GM18511 (cell line): ENCODE measurements around the gene CCSER2.

Experiments used
- ATAC-seq: cut with Tn5 transposase; IDR thresholded peaks from one replicate; pipeline ENCODE4 v1.9.1; 2021; ENCODE audit warnings: mild to moderate bottlenecking, moderate library complexity; ENCODE audit not compliant: unreplicated experiment

The CCSER2 gene

DNA sequence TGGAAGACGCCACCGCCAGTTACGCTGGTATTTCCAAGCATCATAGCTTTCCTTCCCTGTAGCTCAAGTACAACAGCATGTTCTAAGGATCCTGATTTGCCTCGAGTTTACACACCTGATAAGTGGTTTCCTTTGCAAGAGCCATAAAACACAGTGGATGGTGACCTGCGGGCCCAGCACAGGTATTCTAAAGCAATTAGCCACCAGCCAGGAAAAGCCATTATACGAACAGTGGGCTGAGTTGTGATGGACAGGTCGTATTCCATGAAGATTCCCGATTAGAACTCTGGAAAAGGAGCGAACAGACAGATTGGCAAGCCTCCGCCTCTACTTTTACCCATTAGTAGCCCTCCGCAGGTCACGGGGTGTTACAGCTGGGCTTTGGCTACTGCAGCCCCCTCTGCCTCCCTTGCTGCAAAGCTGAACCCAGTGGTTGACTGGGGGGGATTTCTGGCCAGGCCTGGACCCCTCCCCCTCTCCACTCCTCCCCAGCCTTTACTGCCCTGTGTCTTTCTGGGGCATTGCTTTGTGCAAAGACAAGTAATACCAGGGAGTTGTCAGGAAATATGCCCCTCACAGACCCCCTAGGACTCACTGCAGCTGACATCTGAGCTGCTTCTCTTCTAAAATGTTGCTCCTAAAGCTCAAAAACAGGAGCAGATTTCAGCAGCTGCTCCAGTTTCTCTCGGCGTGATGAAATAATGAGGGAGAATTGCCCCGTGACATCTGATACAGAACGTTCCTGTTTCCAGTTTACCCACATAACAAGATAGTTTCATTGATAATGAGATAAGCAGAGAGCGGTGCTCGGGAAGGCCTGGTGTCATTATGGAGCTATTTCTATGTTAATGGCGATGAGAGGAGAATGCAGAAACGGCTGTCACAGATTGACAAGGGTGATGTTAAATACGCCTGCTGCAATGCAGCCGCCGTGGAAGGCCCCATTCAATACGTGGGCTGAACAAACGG, 214.4 kb downstream of the CCSER2 start:
- no peak for ATAC-seq

DNA sequence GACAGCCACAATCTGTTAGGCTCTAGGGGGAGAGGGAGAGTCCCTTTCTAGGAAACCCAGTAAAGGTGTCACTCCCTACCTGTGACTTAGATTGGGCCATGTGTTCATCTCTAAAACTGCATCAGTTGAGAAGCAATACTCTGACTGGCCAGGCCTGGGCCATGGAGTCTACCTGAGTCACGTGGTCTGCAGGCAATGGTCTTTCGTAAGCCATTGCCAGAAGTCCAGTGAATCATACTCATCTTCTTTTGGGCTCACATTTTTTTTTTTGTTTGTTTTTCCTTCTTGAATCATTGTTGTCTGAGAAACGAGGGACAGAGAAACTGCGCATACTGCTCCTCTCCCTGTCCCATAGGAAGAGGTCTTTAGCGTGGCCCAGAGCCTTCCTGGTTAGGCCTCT, 215.6 kb downstream of the CCSER2 start:
- ATAC-seq, result no peak

DNA sequence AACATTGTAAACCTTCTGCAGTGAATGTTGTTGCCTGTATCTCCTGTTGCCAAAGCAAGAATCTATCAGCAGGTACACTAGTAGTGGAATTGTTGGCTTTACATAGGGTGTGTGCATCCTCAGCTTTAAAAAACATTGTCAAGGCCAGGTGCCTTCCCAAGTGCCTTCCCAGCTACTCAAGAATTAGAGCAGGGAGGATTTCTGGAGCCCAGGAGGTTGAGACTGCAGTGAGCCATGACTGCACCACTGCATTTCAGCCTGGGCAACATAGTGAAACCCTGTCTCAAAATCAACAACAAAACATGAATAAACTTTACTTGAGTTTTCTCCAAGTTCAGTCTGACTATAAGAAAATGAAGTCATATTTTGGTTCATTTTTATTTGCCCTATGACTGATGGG, 217.3 kb downstream of the CCSER2 start:
- ATAC-seq, result no peak

DNA sequence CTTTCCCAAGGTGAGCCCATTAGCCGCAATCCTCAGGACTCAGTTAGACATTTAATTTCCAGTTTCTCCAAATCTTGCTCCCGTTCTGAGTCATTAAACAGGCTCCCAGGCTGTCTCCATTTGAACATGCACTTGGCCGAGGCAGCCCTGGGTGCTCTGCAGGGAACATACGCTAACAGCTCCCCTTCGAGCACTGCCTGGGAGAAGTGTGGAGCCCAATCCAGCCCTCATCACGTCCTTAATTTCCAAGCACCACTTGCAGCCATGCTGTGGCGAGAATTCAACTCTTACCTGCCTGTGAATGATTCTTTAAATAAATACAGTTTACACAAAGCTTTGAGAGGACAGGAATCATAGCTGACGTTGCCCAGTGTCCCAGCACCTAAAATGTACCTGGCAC, 218.2 kb downstream of the CCSER2 start:
- no peak for ATAC-seq

DNA sequence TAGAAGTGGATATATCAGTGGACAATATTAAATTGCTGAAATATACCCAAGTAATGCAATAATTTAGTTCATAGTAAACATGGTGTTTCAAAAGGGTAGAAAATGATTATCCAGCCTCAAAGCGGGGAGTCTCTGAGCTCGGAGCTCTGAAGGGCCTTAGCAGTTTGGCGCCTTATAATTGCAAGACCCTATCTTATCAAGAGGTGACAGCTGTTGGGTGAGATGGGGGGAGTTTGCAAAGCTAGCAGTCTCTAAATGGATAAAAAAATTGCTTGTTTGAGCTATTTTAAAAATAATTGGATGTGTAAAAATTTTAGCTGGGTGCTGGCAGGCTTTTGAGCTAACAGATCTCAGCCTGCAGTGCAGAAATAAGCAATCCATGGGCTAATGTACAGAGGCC, 219.2 kb downstream of the CCSER2 start:
- ATAC-seq, result no peak

DNA sequence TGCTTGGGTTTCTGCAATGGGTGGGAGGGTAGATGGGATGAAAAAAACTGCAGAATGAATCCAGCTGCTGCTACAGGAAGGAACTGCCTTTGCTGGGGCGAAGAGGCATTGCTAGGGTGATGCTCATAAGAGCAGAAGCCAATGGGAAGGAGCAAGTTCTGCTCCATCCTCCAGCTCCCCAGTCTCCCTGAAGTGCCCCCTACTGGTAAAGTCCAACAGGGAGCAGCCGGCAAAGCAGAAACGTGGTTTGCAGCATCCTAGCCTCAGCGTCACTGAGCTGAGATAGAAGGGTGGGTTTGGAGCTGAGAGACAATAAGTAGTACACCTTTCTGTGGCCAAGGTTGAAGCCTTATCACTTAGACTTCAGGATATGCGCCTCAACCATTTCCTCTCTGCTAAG, 220.5 kb downstream of the CCSER2 start:
- no peak for ATAC-seq

DNA sequence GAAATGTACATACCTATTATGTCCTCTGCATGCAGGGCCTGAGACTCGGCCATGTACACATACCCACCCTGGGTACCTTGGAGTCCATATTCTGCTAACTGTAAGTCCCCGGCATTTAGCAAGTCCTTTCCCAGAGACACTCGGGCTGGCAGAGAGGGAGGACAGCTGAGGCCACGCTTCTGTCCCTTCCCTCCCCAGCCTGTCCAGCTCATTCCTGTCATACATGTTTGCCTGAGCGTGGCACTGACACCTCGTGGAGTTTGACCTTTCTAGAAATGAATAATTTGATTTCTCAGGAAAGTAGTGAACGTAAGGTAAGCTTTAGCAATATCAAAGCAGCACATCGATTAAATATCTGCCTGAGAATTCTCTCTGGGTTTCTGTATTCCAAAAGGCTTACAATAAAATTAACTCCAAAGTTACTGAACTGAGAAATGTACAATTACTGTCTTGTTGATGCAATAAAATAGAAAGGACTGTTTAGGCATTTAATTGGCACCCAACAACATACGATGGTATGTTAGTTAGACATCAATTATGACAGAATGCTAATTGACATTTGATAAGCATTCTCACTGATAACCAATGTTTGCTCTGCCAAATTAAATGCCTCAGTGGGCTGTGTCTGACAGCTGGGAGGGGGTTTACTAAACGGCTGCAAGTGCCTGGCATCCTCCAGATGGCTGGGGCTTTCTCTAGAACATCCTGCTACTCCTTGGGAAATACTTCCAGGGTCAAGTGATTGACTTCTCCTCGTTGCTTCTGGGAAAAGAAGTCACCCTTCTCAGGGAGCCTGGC, 221.2 kb downstream of the CCSER2 start:
- no peak for ATAC-seq

DNA sequence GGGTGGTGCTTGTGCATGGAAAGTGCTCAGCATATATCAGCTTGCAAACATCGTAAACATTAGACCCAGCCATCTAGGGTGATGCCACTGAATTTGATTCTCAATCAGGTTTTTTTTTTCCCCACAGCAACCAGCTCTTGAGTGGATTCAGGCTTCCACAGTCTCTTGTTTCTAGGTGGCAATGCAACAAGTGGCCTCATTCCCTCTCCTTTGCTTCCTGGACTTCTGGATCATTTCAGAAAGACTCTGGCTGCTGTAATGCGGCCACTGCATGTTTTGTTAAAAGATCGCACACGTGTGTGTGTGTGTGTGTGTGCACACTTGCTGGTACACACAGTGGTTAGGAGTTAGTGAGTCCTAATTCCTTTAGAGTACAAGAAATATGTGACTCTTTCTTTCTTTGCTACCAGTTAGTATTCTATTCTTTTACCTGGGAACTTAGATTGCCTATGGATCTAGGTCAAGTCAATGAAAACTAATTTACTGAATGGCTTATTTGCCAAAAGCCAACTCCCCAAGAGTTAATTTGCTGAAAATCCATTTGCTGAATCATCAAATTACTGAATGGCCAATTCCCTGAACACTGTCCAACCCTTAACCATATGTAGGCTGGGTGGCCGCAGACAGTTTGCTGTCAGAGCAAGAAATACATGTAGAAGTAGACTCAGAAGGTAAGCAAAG, 222.5 kb downstream of the CCSER2 start:
- ATAC-seq, result no peak

DNA sequence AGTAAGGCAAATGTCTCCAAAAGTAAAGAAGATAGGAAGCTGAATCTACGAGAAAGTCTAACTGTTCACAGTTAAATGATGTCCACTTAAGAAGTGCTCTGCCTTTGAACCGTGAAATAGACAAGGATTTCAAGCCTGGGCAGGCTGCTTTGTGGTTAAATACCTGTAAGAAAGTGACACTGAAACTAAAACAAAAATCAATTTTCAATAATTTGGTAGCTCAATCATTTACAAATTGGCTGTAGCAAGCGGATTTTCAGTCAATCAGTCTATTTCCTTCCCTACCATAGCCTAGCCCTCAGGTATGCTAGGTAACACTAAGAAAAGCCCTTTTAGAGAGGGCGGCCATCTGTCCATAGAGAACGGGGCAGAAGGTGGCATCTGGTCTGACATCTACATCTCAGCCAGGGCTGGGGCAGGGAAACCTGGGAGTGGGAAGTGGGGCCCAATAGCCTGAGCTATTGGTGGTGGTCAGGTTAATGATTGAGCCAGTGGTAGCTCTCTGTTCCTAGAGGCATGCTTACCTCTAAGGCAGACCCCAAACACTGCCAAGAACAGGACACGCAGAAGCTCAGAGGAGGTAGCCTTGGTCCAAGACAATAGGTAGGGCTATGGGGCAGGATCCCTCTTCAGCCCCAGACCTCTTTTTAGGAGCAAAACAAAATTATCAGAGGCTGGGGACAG, 223.2 kb downstream of the CCSER2 start:
- peak; percentile 75 for ATAC-seq

DNA sequence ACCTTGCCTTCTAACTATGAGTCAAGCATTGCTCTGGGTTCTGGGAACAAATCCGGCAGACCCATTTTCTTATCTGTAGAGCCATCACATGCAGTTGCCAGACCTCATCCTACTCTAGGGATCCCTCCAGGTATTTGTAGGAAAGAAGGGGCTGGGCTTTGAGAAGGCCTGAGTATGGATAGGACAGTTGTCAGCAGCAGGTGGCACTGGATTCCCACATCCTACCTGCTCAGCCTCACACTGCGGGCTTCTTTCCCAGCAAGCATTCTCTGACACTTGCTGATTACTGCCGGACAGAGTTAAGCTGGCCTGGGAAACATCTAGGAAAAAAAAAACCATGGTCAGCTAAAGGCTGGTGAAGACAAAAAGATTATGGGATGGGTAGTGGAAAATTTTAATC, 224.1 kb downstream of the CCSER2 start:
- no peak for ATAC-seq

DNA sequence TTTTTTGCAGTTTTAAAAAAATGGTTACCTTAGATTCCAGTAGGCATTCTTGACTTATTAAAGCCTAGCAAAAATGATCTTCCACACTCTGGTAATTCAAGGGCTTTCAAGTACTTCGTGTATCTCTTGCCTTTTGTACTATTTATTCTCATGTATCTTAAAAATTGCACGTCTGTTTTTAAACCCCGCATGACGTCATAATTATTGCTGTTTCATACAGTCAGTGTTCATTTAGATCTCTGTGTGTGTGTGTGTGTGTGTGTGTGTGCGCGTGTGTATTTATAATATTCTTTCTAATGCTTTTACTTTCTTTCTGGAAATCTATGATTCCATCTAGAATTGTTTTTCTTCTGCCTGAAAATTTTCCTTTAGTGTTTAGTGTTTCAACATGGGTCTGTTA, 234.2 kb downstream of the CCSER2 start:
- no peak for ATAC-seq

DNA sequence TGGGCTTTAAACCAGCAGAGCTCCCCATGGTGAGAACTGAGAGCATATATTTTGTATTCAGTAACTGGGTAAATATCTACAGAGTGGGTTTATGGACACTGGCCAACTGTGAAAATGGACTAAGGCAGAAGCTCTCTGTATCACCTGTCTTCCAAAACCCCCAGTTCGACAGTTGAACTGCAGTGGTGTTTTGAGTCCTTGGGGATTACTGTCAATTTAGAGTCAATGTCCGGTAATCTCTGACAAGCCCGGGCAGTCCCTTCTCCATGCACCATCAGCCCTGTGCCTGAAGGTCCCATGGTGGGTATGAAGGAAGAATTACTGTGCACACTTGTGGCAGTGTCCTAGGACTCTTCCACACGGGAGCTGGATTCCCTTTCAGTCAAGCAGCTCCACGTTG, 235.0 kb downstream of the CCSER2 start:
- ATAC-seq, result peak; percentile 83

DNA sequence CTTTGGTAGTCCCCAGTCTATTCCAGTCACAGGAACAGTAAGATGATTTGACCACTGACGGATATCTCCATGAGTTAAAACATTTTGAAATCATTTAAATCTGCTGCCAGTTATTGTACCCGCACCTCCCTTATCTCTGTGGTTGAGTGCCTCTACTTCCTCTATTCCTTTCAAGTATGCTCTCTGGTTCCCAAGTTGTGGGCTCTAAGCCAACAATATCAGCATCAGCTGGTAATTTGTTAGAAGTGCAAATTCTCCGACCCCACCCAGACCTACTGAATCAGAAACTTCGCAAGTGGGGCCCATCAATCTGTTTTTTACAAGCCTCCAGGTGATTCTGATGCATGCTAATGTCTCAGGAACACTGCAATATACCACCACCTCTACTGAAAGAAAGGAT, 235.5 kb downstream of the CCSER2 start:
- ATAC-seq, result peak; percentile 76

DNA sequence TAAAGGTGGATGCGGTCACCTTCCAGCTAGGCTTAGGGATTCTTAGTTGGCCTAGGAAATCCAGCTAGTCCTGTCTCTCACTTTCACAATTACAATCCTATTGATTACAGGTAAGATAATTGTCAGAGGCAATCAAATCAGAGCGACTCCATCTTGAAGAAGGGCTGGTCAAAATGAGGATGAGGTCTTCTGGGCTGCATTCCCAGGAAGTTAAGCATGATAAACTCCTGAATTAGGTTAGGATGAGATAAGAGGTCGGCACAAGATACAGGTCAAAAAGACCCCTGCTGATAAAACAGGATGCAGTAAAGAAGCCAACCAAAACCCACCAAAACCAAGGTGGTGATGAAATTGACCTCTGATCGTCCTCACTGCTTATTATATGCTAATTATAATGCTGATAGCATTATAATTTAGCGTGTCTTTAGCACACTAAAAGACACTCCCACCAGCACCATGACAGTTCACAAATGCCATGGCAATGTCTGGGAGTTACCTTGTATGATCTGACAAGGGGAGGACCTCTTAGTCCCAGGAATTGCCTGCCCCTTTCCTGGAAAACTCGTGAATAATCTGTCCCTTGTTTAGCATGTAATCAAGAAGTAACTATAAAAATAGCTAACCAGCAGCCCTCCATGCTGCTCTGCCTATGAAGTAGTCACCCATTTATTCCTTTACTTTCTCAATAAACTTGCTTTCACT, 237.6 kb downstream of the CCSER2 start:
- ATAC-seq, result no peak

DNA sequence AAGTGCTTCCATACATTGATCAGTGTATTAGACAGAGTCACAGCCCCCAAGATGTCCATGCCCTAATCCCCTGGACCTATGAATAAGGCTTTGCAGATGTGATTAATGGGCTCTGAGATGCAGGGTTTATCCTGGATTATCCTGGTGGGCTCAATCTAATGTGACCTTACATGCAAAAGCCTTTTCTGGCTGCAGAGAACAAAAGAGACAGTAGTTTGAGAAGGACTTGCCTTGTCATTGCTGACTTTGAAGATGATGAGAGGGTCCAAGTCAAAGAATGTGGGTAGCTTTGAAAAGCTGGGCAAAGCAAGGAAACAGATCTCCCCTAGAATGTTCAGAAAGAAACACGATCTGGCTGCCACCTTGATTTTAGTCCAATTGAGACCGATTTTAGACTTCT, 238.7 kb downstream of the CCSER2 start:
- ATAC-seq, result no peak
